Left colon (tissue), 2 donors: ENCODE measurements around the gene EPN3. TPM values are rescaled to one million over a fixed set of nuclear protein-coding genes. Genes with fewer than 3 reads are reported as not detected.

Source experiments
- ATAC-seq: fragments of 200-7000 bp; cut with Tn5 transposase; one replicate; pipeline ENCODE4 v1.9.1; 2020; ENCODE audit warnings: mild to moderate bottlenecking, moderate library complexity
- DNase-seq, 2 donors: peaks; one replicate each; pipeline ENCODE4 v3.0.0-alpha.2; 2020
- intact Hi-C, 2 donors: fragments of 100-400 bp; cut with DNase I in 1 of 2; cut with micrococcal nuclease in 1 of 2; formaldehyde crosslinking; loops; one replicate each; pipeline versions ENCODE4 v1.11.2 to v1.14.0; 2022; cut with DNase I, micrococcal nuclease
- total RNA-seq, 2 donors: library from RNA; stranded (reverse); fragmentation: NEBNext Ultra II Directional; extraction: Animal tissue kit (Norgen Biotek cat#: 25700); gene quantifications; one replicate each; pipeline ENCODE4 v1.2.1, GENCODE V29; 2021
- donor health status: DM: no; HTN: no; CAD: no.
- donor health status: DM: yes; HTN: yes; CAD: no.

The EPN3 gene
- total RNA-seq, 2 donors from 2014 or later = 40.1 to 58.5 TPM

- DNase-seq (no peak), ATAC-seq (no peak)
- intact Hi-C loops = no loop called here
These were observed 58.6 kb downstream of the EPN3 start for GRCh38 chr17:50590946-50591737.

- DNase-seq = no peak
- no peak for ATAC-seq
- intact Hi-C loops = no loop called here
These were observed 60.8 kb downstream of the EPN3 start for GRCh38 chr17:50593321-50593720.

Other genes with a start within 250 kb of the EPN3 start
- gene XYLT2, start 186.6 kb upstream of the EPN3 start, total RNA-seq = 10 to 100 TPM; 18.1 to 20.2 TPM
- 10 to 100 TPM; 73.4 to 85.4 TPM for gene MRPL27, start 159.6 kb upstream of the EPN3 start, total RNA-seq
- gene EME1, start 159.5 kb upstream of the EPN3 start, total RNA-seq = 1 to 10 TPM in 1 of 2 donors, under 1 TPM in 1; 0.61 to 1.9 TPM
- gene LRRC59, start 135.2 kb upstream of the EPN3 start, total RNA-seq = 100 to 1,000 TPM; 113 to 155 TPM
- 100 to 1,000 TPM; 146 to 150 TPM for gene ACSF2, start 106.5 kb upstream of the EPN3 start, total RNA-seq
- gene CHAD, start 63.9 kb upstream of the EPN3 start, total RNA-seq = 1 to 10 TPM; 4.5 to 7.1 TPM
- 10 to 100 TPM; 29.1 to 33.9 TPM for gene RSAD1, start 53.9 kb upstream of the EPN3 start, total RNA-seq
- gene MYCBPAP, start 24.3 kb upstream of the EPN3 start, total RNA-seq = 1 to 10 TPM; 2.1 to 2.8 TPM
- 10 to 100 TPM; 61.1 to 66.7 TPM for gene SPATA20, start 14.4 kb downstream of the EPN3 start, total RNA-seq
- under 1 TPM; 0.03 to 0.06 TPM for gene CACNA1G, start 28.0 kb downstream of the EPN3 start, total RNA-seq
- 100 to 1,000 TPM; 251 to 373 TPM for gene ABCC3, start 102.1 kb downstream of the EPN3 start, total RNA-seq
- 10 to 100 TPM; 23.9 to 28.8 TPM for gene ANKRD40, start 175.2 kb downstream of the EPN3 start, total RNA-seq
- gene LUC7L3, start 186.9 kb downstream of the EPN3 start, total RNA-seq = 100 to 1,000 TPM in 1 of 2 donors, 10 to 100 TPM in 1; 90.0 to 110 TPM
- gene ANKRD40CL, start 234.8 kb downstream of the EPN3 start, total RNA-seq = 10 to 100 TPM; 63.4 to 75.8 TPM